ENCODE results near the gene ARID2. TPM values are rescaled to one million over a fixed set of nuclear protein-coding genes. Genes with fewer than 3 reads are reported as not detected.

ARID2 gene
- total and polyA plus RNA-seq, 4 donors: 1.8 to 17.8 (median 13.2) TPM

GRCh38 chr12:45816652-45817051 lies 87.1 kb downstream of the ARID2 start:
- TF ChIP-seq JUND (IDR thresholded peaks at IDR 0.05) (no peak), MAX (IDR thresholded peaks at IDR 0.05) (no peak), HNF4A (conservative IDR thresholded peaks at IDR 0.05) (no peak), ZBTB33 (IDR thresholded peaks at IDR 0.05) (no peak), SP1 (IDR thresholded peaks at IDR 0.05) (no peak)
- H3K27ac ChIP-seq (ENCODE audit: low read depth in 1 of 2, low read length in 2 of 2): no peak overlapping the region
- WGBS: 87% methylated on average over 1 of the region's 1 CpG
- H3K9ac ChIP-seq (ENCODE audit: low read depth in 1 of 2, low read length in 2 of 2): no peak overlapping the region
- no peaks in the 10 kb centered on the region for H3K4me1 ChIP-seq (ENCODE audit: control insufficient read depth in 4 of 4, insufficient read depth in 4 of 4, low read length in 3 of 4)
- no peaks in the 10 kb centered on the region for H3K27me3 ChIP-seq (ENCODE audit: control insufficient read depth in 4 of 4, insufficient read depth in 4 of 4, low read length in 3 of 4)
- no peak overlapping the region for H3K4me3 ChIP-seq (ENCODE audit: low read depth in 1 of 3, low read length in 3 of 3)
- H3K36me3 ChIP-seq (ENCODE audit: control insufficient read depth in 4 of 4, insufficient read depth in 3 of 4, low read depth in 1 of 4, low read length in 3 of 4): peaks cover 0 to 2% (median 1%) of the 10 kb centered on the region in 4 donors
- H3K9me3 ChIP-seq (ENCODE audit: control insufficient read depth in 4 of 4, low read length in 3 of 4): no peaks in the 10 kb centered on the region
- DNase-seq (ENCODE audit: low spot score): no peak

GRCh38 chr12:45827974-45828373 lies 98.5 kb downstream of the ARID2 start:
- Histone ChIP-seq H3K4me1 (ENCODE audit: control insufficient read depth in 4 of 4, insufficient read depth in 4 of 4, low read length in 3 of 4) (no peaks in the 10 kb centered on the region), H3K36me3 (ENCODE audit: control insufficient read depth in 4 of 4, insufficient read depth in 3 of 4, low read depth in 1 of 4, low read length in 3 of 4) (peaks cover 0 to 16% (median 7%) of the 10 kb centered on the region in 4 donors), H3K27me3 (ENCODE audit: control insufficient read depth in 4 of 4, insufficient read depth in 4 of 4, low read length in 3 of 4) (no peaks in the 10 kb centered on the region), H3K9me3 (ENCODE audit: control insufficient read depth in 4 of 4, low read length in 3 of 4) (no peaks in the 10 kb centered on the region), H3K9ac (ENCODE audit: low read depth in 1 of 2, low read length in 2 of 2) (no peak overlapping the region), H3K4me3 (ENCODE audit: low read depth in 1 of 3, low read length in 3 of 3) (no peak overlapping the region), H3K27ac (ENCODE audit: low read depth in 1 of 2, low read length in 2 of 2) (no peak overlapping the region)
- 92% methylated on average over 3 of the region's 3 CpGs for WGBS
- TF ChIP-seq TAF1 (conservative IDR thresholded peaks at IDR 0.05): no peak
- no peak for TF ChIP-seq FOXA1 (IDR thresholded peaks at IDR 0.05)
- DNase-seq (ENCODE audit: low spot score): no peak

- H3K9ac ChIP-seq (ENCODE audit: low read depth in 1 of 2, low read length in 2 of 2): no peak overlapping the region
- no peaks in the 10 kb centered on the region for H3K27me3 ChIP-seq (ENCODE audit: control insufficient read depth in 4 of 4, insufficient read depth in 4 of 4, low read length in 3 of 4)
- 65% methylated on average over 2 of the region's 2 CpGs for WGBS
- H3K27ac ChIP-seq (ENCODE audit: low read depth in 1 of 2, low read length in 2 of 2): no peak overlapping the region
- TF ChIP-seq FOXA2 (IDR thresholded peaks at IDR 0.05) (no peak), NR2F2 (IDR thresholded peaks at IDR 0.05) (no peak), HNF4G (IDR thresholded peaks at IDR 0.05) (no peak), RXRA (IDR thresholded peaks at IDR 0.05) (no peak), YY1 (IDR thresholded peaks at IDR 0.05) (no peak), HNF4A (conservative IDR thresholded peaks at IDR 0.05) (no peak), ATF3 (IDR thresholded peaks at IDR 0.05) (no peak), GABPA (IDR thresholded peaks at IDR 0.05 in 1 of 2, conservative IDR thresholded peaks at IDR 0.05 in 1 of 2) (no peak), RAD21 (IDR thresholded peaks at IDR 0.05) (no peak), FOXA1 (IDR thresholded peaks at IDR 0.05) (no peak), REST (IDR thresholded peaks at IDR 0.05) (no peak), JUND (IDR thresholded peaks at IDR 0.05) (no peak), SP1 (IDR thresholded peaks at IDR 0.05) (no peak), MAX (IDR thresholded peaks at IDR 0.05) (no peak), CTCF (IDR thresholded peaks at IDR 0.05; ENCODE audit: low read depth, low read length, missing input control) (no peak), EGR1 (IDR thresholded peaks at IDR 0.05; ENCODE audit: low read depth in 2 of 2) (no peak), ZBTB33 (IDR thresholded peaks at IDR 0.05) (no peak), TAF1 (conservative IDR thresholded peaks at IDR 0.05) (no peak)
- H3K4me1 ChIP-seq (ENCODE audit: control insufficient read depth in 4 of 4, insufficient read depth in 4 of 4, low read length in 3 of 4): no peaks in the 10 kb centered on the region
- peaks cover 0 to 12% (median 6%) of the 10 kb centered on the region in 4 donors for H3K36me3 ChIP-seq (ENCODE audit: control insufficient read depth in 4 of 4, insufficient read depth in 3 of 4, low read depth in 1 of 4, low read length in 3 of 4)
- H3K4me3 ChIP-seq (ENCODE audit: low read depth in 1 of 3, low read length in 3 of 3): no peak overlapping the region
- DNase-seq (ENCODE audit: low spot score): no peak
- H3K9me3 ChIP-seq (ENCODE audit: control insufficient read depth in 4 of 4, low read length in 3 of 4): no peaks in the 10 kb centered on the region
Measured at GRCh38 chr12:45828402-45828801, 98.9 kb downstream of the ARID2 start.
